ENCODE results near the gene NUP88.

Gene NUP88

GRCh38 chr17:5399767-5400166 is 19.7 kb downstream of the NUP88 start:
- no peak for DNase-seq (ENCODE audit: insufficient read length, low spot score)
- FAIRE-seq = no peak
- no peak for TF ChIP-seq POLR2A (IDR thresholded peaks at IDR 0.05; ENCODE audit: low read depth, low read length)

- DNase-seq (ENCODE audit: insufficient read length, low spot score) (no peak), FAIRE-seq (no peak)
- no peak for TF ChIP-seq POLR2A (IDR thresholded peaks at IDR 0.05; ENCODE audit: low read depth, low read length)
Measured at GRCh38 chr17:5396612-5397011, 22.9 kb downstream of the NUP88 start.

GRCh38 chr17:5391678-5392077 is 27.8 kb downstream of the NUP88 start:
- TF ChIP-seq POLR2A (IDR thresholded peaks at IDR 0.05; ENCODE audit: low read depth, low read length) = no peak
- FAIRE-seq = no peak
- DNase-seq (ENCODE audit: insufficient read length, low spot score) = no peak

GRCh38 chr17:5381542-5381941 is 37.9 kb downstream of the NUP88 start:
- DNase-seq (ENCODE audit: insufficient read length, low spot score) (peak; percentile 12), FAIRE-seq (no peak)

GRCh38 chr17:5380491-5381135 is 38.8 kb downstream of the NUP88 start:
- FAIRE-seq (no peak), DNase-seq (ENCODE audit: insufficient read length, low spot score) (no peak)
- TF ChIP-seq POLR2A (IDR thresholded peaks at IDR 0.05; ENCODE audit: low read depth, low read length) = no peak

More at GRCh38 chr17:5381542-5381941, 37.9 kb downstream of the NUP88 start:
- no peak for TF ChIP-seq POLR2A (IDR thresholded peaks at IDR 0.05; ENCODE audit: low read depth, low read length)

GRCh38 chr17:5379351-5380107 is 39.9 kb downstream of the NUP88 start:
- TF ChIP-seq POLR2A (IDR thresholded peaks at IDR 0.05; ENCODE audit: low read depth, low read length) = no peak
- FAIRE-seq = no peak
- DNase-seq (ENCODE audit: insufficient read length, low spot score) = no peak

- no peak for TF ChIP-seq POLR2A (IDR thresholded peaks at IDR 0.05; ENCODE audit: low read depth, low read length)
- DNase-seq (ENCODE audit: insufficient read length, low spot score) = no peak
- FAIRE-seq = no peak
Measured at GRCh38 chr17:5378566-5379207, 40.8 kb downstream of the NUP88 start.

- no peak for TF ChIP-seq POLR2A (IDR thresholded peaks at IDR 0.05; ENCODE audit: low read depth, low read length)
- no peak for DNase-seq (ENCODE audit: insufficient read length, low spot score)
- no peak for FAIRE-seq
Measured at GRCh38 chr17:5373112-5373511, 46.4 kb downstream of the NUP88 start.

- DNase-seq (ENCODE audit: insufficient read length, low spot score) (no peak), FAIRE-seq (no peak)
- no peak for TF ChIP-seq POLR2A (IDR thresholded peaks at IDR 0.05; ENCODE audit: low read depth, low read length)
Measured at GRCh38 chr17:5370411-5370810, 49.1 kb downstream of the NUP88 start.

GRCh38 chr17:5365831-5366230 is 53.6 kb downstream of the NUP88 start:
- no peak for DNase-seq (ENCODE audit: insufficient read length, low spot score)
- no peak for FAIRE-seq
- no peak for TF ChIP-seq POLR2A (IDR thresholded peaks at IDR 0.05; ENCODE audit: low read depth, low read length)

GRCh38 chr17:5364696-5365095 is 54.8 kb downstream of the NUP88 start:
- DNase-seq (ENCODE audit: insufficient read length, low spot score) (no peak), FAIRE-seq (no peak)
- TF ChIP-seq POLR2A (IDR thresholded peaks at IDR 0.05; ENCODE audit: low read depth, low read length) = no peak

GRCh38 chr17:5364156-5364555 is 55.3 kb downstream of the NUP88 start:
- no peak for DNase-seq (ENCODE audit: insufficient read length, low spot score)
- TF ChIP-seq POLR2A (IDR thresholded peaks at IDR 0.05; ENCODE audit: low read depth, low read length) = no peak
- FAIRE-seq = no peak

GRCh38 chr17:5362162-5362811 is 57.2 kb downstream of the NUP88 start:
- DNase-seq (ENCODE audit: insufficient read length, low spot score) (no peak), FAIRE-seq (no peak)
- TF ChIP-seq POLR2A (IDR thresholded peaks at IDR 0.05; ENCODE audit: low read depth, low read length) = no peak

- FAIRE-seq (no peak), DNase-seq (ENCODE audit: insufficient read length, low spot score) (no peak)
- no peak for TF ChIP-seq POLR2A (IDR thresholded peaks at IDR 0.05; ENCODE audit: low read depth, low read length)
Measured at GRCh38 chr17:5361426-5361825, 58.0 kb downstream of the NUP88 start.
